Endothelial cell of umbilical vein (primary cell): ENCODE measurements around the gene FMNL2. TPM values are rescaled to one million over a fixed set of nuclear protein-coding genes. Genes with fewer than 3 reads are reported as not detected.

Experiments used
- BruUV-seq: library from RNA; stranded (reverse); fragments of 400-500 nt; replicated peaks from 2 replicates; lab custom pipeline; 2021; lab: Mats Ljungman, UMichigan
- CTCF ChIA-PET: fragments of 300-600, 350-600 bp; sonication (Branson Sonifier 250); formaldehyde crosslinking; loops from one replicate; lab custom pipeline; 2021; ENCODE audit warnings: antibody characterized with exemption, inconsistent platforms; lab: Charles Lee
- POLR2A ChIA-PET: fragments of 300-600, 350-600 bp; sonication (Branson Sonifier 250); formaldehyde crosslinking; loops from one replicate; lab custom pipeline; 2021; ENCODE audit warnings: antibody characterized with exemption, inconsistent platforms; lab: Charles Lee
- DNase-seq: peaks from one replicate; pipeline ENCODE4 v3.0.0-alpha.2; 2011; ENCODE audit warnings: low read depth, low spot score
- FAIRE-seq: peaks from 2 replicates; lab custom pipeline; 2011; peaks lifted over from hg19 to GRCh38; lab: Jason Lieb, UNC
- H2AFZ ChIP-seq: 2 replicates; pipeline ENCODE4 v1.6.0; 2012; ENCODE audit warnings: low read depth, low read length, control low read depth, inconsistent platforms
- H3K27ac ChIP-seq: 2 replicates; pipeline ENCODE4 v1.5.1; 2011; ENCODE audit warnings: low read depth, mild to moderate bottlenecking, control low read depth, low read length, moderate library complexity; ENCODE audit not compliant: insufficient read depth
- H3K27me3 ChIP-seq, 2 experiments: 2 replicates each; pipeline versions ENCODE4 v1.6.0 to v1.6.1; 2011; ENCODE audit warnings: low read length in 2 of 2, mixed read lengths in 1 of 2; ENCODE audit not compliant: control insufficient read depth in 2 of 2, insufficient read depth in 2 of 2
- H3K36me3 ChIP-seq, 2 experiments: 2 replicates in 1 of 2; 3 replicates in 1 of 2; pipeline ENCODE4 v1.5.1; 2011; ENCODE audit warnings: low read length in 2 of 2, mild to moderate bottlenecking in 1 of 2, moderate library complexity in 1 of 2; ENCODE audit not compliant: control insufficient read depth in 2 of 2, insufficient read depth in 2 of 2; ENCODE audit errors: extremely low read depth in 1 of 2
- H3K4me1 ChIP-seq: 3 replicates; pipeline ENCODE4 v1.5.1; 2011; ENCODE audit warnings: mild to moderate bottlenecking, low read length; ENCODE audit not compliant: control insufficient read depth, insufficient read depth; ENCODE audit errors: extremely low read depth
- H3K4me2 ChIP-seq: 2 replicates; pipeline ENCODE4 v1.6.1; 2011; ENCODE audit warnings: low read length, control low read depth, mixed read lengths; ENCODE audit not compliant: insufficient read depth
- H3K4me3 ChIP-seq, 3 experiments: fragments of 200-600 bp in 1 of 3; sonication (generic), shearing (Covaris generic) in 1 of 3; replicated peaks in 1 of 3; 2 replicates each; pipeline ENCODE4 v1.5.1; 2011 to 2016; ENCODE audit warnings: control low read depth in 3 of 3, low read length in 3 of 3, mild to moderate bottlenecking in 2 of 3, inconsistent platforms in 1 of 3, low read depth in 1 of 3, moderate library complexity in 1 of 3; ENCODE audit not compliant: insufficient read depth in 1 of 3
- H3K79me2 ChIP-seq: 2 replicates; pipeline ENCODE4 v1.6.0; 2012; ENCODE audit warnings: low read length, inconsistent platforms; ENCODE audit not compliant: control insufficient read depth, insufficient read depth
- H3K9ac ChIP-seq: replicated peaks from 2 replicates; pipeline ENCODE3; 2011; ENCODE audit warnings: low read length, control low read depth; ENCODE audit not compliant: insufficient read depth; ENCODE audit errors: extremely low read depth
- H3K9me1 ChIP-seq: replicated peaks from 3 replicates; pipeline ENCODE4 v1.6.0; 2011; ENCODE audit warnings: mild to moderate bottlenecking, low read length; ENCODE audit not compliant: control insufficient read depth, insufficient read depth; ENCODE audit errors: extremely low read depth
- H3K9me3 ChIP-seq: replicated peaks from 2 replicates; pipeline ENCODE4 v1.5.1; 2012; ENCODE audit warnings: low read length, inconsistent platforms; ENCODE audit not compliant: control insufficient read depth, insufficient read depth
- H4K20me1 ChIP-seq: replicated peaks from 2 replicates; pipeline ENCODE3; 2011; ENCODE audit warnings: mild to moderate bottlenecking, low read length; ENCODE audit not compliant: control insufficient read depth, insufficient read depth; ENCODE audit errors: extremely low read depth
- FOS ChIP-seq: IDR thresholded peaks from 2 replicates; pipeline ENCODE4 v1.6.1; 2011; ENCODE audit warnings: mild to moderate bottlenecking, low read length, moderate library complexity, borderline replicate concordance; ENCODE audit not compliant: insufficient read depth
- GATA2 ChIP-seq: IDR thresholded peaks from 2 replicates; pipeline ENCODE4 v1.7.0; 2011; ENCODE audit warnings: low read depth, mild to moderate bottlenecking, moderate library complexity, mixed read lengths, low read length; ENCODE audit not compliant: insufficient read length, insufficient read depth
- JUN ChIP-seq: IDR thresholded peaks from 2 replicates; pipeline ENCODE4 v1.6.1; 2011; ENCODE audit warnings: borderline replicate concordance, low read depth; ENCODE audit not compliant: insufficient read length, insufficient read depth
- MYC ChIP-seq: IDR thresholded peaks from one replicate; pipeline ENCODE4 v1.6.1; 2011; ENCODE audit warnings: mild to moderate bottlenecking, low read depth, low read length
- POLR2A ChIP-seq: IDR thresholded peaks from 2 replicates; pipeline ENCODE4 v1.6.1; 2012; ENCODE audit warnings: low read depth, mild to moderate bottlenecking, control low read depth, low read length
- POLR2AphosphoS5 ChIP-seq: IDR thresholded peaks from 2 replicates; pipeline ENCODE4 v1.6.1; 2012; ENCODE audit warnings: low read depth, mild to moderate bottlenecking, control low read depth, low read length, moderate library complexity; ENCODE audit not compliant: insufficient read depth
- dilution Hi-C: fragments of 300-500 bp; cut with MboI; formaldehyde crosslinking; loops from one replicate; pipeline ENCODE4 v1.15.0; 2019; ENCODE audit warnings: low sequenced_read_pairs; ENCODE audit not compliant: extremely low pct_ligation_motif_present
- intact Hi-C: fragments of 100-400 bp; cut with micrococcal nuclease; formaldehyde crosslinking; loops from one replicate; pipeline ENCODE4 v1.10.0; 2022
- polyA plus RNA-seq, 4 experiments: library from polyadenylated mRNA; depleted of rRNA in 3 of 4; stranded (reverse) in 3 of 4; unstranded in 1 of 4; fragments of >200 nt; gene quantifications; 2 replicates each; pipeline versions ENCODE4 v1.2.1 to v1.2.3, GENCODE V29; 2011 to 2012; ENCODE audit warnings: missing spikeins in 1 of 4
- total RNA-seq: library from RNA; stranded (reverse); gene quantifications from 2 replicates; pipeline ENCODE4 v1.2.3, GENCODE V29; 2021
- TF ChIP-seq, protein P1 (sequence below), 2 donors: IDR thresholded peaks; 1 replicate in 1 of 2; 2 replicates in 1 of 2; pipeline ENCODE4 v1.5.1; 2011; ENCODE audit warnings: low read length in 2 of 2, mild to moderate bottlenecking in 2 of 2, moderate library complexity in 2 of 2, control low read depth in 1 of 2, inconsistent platforms in 1 of 2, low read depth in 1 of 2; ENCODE audit not compliant: insufficient read depth in 1 of 2; ENCODE audit errors: extremely low read depth in 1 of 2

FMNL2 gene
- total and polyA plus RNA-seq, 2 donors (not counting 3 experiments of a cell fraction or from before 2014, with no cell fraction given): 8.3 to 28.0 TPM

DNA sequence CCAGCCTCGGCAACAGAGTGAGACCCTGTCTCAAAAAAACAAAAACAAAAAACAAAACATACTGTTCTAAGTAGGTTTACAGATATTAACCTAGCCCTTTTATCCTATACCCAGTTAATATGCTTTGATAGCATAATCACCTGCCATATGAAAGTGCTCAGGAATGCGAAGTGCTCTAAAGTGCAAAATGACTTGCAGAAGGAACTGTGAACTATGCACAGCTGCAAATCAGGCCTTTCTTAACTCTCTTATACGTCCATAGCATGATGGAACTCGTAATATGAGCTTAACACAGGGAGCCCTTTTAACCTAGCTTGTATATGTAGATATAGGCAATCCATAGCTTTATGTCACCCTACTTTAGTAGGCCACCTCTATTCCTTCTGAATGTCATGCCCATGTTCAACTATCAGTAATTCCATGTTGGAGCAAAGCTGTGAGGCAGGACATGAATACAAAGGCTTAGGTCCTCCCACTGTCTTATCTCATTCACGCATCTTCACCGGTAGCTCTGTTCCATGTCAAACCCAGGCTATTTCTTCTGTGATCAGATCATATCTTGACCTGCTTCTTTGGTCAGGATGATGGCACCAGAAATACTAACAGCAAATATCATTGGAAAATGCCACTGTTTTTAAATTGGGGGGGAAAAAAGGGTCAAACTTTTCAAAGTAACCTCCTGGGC lies 309.4 kb downstream of the FMNL2 start:
- dilution Hi-C loops: no loop called here
- FAIRE-seq: no peak

More for the DNA sequence above, 309.4 kb downstream of the FMNL2 start:
- TF ChIP-seq JUN (no peak), GATA2 (no peak), MYC (no peak), POLR2AphosphoS5 (no peak), FOS (no peak), POLR2A (no peak)
- TF ChIP-seq, protein P1, sequence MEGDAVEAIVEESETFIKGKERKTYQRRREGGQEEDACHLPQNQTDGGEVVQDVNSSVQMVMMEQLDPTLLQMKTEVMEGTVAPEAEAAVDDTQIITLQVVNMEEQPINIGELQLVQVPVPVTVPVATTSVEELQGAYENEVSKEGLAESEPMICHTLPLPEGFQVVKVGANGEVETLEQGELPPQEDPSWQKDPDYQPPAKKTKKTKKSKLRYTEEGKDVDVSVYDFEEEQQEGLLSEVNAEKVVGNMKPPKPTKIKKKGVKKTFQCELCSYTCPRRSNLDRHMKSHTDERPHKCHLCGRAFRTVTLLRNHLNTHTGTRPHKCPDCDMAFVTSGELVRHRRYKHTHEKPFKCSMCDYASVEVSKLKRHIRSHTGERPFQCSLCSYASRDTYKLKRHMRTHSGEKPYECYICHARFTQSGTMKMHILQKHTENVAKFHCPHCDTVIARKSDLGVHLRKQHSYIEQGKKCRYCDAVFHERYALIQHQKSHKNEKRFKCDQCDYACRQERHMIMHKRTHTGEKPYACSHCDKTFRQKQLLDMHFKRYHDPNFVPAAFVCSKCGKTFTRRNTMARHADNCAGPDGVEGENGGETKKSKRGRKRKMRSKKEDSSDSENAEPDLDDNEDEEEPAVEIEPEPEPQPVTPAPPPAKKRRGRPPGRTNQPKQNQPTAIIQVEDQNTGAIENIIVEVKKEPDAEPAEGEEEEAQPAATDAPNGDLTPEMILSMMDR (IDR thresholded peaks at IDR 0.05; ENCODE audit: extremely low read depth in 1 of 2, insufficient read depth in 1 of 2, low read depth in 1 of 2, low read length in 2 of 2): no peak
- H2AFZ ChIP-seq: no peak overlapping the region
- CTCF ChIA-PET: interaction anchor here (0.8 to 1.2 kb wide), 4 partner anchors 8 to 461 kb away, joined by 3 to 4 read pairs (median 3); no protein-coding TSS in a partner anchor
- no peak overlapping the region for H3K4me2 ChIP-seq
- no peaks in the 10 kb centered on the region for H3K79me2 ChIP-seq
- no TSS peak for BruUV-seq
- H3K36me3 ChIP-seq: peaks cover 4 to 18% of the 10 kb centered on the region in 2 experiments
- no peaks in the 10 kb centered on the region for H3K9me3 ChIP-seq
- peaks cover 5% of the 10 kb centered on the region for H3K4me1 ChIP-seq
- H3K27ac ChIP-seq: no peak overlapping the region
- H3K9ac ChIP-seq: no peak overlapping the region
- intact Hi-C loops: no loop called here
- H3K9me1 ChIP-seq: no peaks in the 10 kb centered on the region
- H3K27me3 ChIP-seq: no peaks in the 10 kb centered on the region
- DNase-seq: no peak
- H3K4me3 ChIP-seq: no peak overlapping the region
- no peaks in the 10 kb centered on the region for H4K20me1 ChIP-seq
- POLR2A ChIA-PET: no interaction called here
